Stimulated activated CD4-positive, alpha-beta T cell treated with anti-CD3 and anti-CD28 coated beads, Interleukin-4, amount 100 ng/mL, for 1 hour (primary cell): ENCODE measurements around the gene PTPRR.

Source experiments
- DNase-seq: peaks from one replicate; pipeline ENCODE4 v3.0.0-alpha.2; 2020

Gene PTPRR

DNA sequence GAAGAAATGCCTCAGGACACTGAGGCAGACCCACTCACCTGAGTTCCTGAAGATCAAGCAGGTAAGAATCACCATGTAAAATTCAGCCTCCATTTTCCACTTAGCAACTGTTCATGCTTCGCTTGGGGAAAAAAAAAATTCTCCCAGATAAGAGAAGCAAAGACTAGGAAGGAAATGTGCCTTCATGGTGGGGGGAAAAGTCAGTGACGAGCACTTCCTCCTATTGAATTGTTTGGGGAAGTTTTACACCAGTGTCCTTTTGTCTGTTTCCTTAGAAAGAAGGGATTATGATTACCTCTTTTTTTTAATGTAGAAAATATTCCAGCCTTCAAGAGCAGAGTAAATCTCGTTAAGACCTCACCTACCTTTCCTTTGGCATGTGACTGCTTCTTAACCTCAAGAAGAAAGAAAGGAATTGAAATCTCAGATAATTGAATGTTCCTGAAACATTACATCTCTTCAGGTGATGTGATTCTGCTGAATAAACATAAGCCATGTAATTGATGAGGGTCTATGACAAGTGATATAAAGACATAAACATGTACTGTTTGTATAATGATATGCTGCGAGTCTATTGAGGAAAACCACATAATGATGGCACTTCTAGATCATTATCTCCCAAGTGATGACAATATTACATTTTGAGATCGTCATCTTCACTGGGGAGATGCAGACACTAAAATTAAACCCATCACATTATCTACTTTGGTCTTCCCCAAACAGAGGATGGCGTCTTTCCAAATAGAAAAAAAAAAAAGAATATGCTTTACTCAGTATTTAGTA, 283.0 kb downstream of the PTPRR start, which contains the start of gene PTPRB:
PTPRB (minus strand) TSS at position 127 of the 783 bp plus-strand sequence; CDS start at position 93, 34 bp downstream.
- no peak for DNase-seq

DNA sequence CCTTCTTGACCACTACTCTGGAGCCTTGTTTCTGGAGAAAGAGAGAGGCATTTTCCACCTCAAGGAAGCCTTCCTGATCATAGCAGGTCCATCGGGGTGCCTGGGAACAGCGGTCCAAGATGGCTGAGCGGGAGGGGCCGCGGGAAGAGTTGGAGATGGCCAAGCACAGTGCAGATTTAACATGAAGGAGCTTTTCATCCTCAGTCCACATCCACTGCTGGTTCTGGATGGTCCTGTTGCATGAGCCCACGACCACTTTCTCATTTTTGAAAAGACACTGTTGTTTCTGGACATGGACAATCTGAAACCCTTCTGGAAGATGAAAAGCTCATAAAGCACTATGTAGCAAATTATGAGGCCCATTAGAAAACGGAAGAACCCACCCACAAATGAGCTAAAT, 284.8 kb downstream of the PTPRR start:
- no peak for DNase-seq

DNA sequence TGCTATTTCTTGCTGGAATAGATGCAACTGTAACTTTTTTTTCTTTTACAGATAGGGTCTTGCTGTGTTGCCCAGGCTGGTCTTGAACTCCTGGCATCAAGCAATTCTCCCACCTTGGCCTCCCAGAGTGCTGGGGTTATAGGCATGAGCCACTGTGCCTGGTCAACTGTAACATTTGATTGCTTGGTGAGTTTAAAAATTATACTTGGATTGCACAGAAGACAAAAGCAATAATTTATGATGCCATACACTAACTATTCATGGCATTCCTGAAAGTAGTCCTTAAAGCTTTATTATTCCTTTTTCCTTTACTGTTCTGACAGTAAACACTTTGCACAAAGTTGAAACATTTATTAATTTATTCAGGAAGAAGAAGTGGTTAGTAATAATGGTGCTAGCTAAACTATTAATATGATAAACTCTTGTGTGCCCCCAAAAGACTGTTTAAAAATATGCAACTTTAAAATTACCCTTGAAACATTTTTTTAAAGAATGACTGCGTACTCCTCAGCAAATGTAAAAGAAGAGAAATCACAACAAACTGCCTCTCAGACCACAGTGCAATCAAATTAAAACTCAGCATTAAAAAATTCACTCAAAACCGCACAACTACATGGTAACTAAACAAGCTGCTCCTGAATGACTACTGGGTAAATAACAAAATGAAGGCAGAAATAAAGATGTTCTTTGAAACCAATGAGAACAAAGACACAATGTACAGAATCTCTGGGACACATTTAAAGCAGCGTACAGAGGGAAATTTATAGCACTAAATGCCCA, 291.6 kb downstream of the PTPRR start:
- no peak for DNase-seq

DNA sequence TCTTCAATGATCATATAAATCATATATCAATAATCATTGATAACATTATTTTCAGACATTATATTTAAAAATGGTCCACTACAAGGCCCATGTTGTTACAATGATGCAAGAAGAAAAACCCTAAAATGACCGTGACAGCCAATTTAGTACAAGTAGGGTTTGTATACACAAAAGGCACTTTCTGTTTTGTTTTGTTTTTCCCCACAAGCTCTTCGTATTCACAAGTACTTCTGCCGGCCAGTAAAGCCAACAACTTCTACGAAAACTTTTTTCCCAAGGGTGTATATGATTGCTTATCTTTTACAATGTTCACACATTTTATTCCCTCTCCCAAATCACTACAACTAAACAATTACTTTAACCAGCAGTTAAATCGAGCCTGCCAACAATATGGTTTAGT, 292.9 kb downstream of the PTPRR start:
- no peak for DNase-seq

DNA sequence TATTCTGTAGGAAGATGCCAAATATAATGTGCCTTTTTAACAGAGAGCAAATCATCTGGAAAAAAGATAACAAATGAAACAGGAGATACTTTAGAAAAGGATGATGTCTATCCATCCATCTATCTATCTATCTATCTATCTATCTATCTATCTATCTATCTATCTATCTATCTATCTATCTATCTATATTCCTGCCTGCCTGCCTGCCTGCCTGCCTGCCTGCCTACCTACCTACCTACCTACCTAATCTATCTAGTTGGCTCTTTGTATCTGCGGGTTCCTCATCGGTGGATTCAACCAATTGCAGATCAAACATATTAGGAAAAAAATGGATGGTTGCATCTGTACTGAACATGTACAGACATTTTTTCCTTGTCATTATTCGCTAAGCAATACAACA, 294.4 kb downstream of the PTPRR start:
- DNase-seq: no peak

DNA sequence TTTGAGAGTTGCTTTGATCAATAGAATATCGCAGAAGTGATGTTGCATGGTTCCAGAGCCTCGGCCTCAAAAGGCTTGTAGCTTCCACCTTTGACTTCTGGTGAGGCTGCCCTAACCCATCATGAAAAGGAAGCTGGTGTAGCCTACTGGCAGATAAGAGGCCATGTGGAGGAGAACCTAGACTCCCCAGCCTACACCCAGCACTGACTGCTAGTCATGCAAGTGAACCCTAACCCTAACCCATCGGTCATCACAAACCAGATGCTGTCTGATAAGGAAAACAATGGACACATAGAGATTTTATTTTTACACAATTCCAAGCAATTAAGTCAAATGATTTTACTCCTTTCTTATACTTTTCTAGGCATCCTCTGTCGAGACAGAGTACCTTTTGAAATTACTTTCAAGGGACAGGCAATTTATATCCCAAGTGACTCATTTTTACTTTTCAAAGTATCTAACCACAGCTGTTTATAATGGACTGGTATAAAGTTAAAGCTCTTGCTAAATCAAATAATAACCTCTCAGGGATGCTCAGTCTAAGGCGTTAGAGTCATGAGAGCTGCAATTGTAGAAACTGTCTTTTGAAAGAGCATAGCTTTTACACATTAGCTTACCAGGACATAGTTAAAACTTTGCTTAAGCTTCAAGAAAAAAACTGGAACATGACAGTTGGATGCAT, 300.9 kb downstream of the PTPRR start:
- no peak for DNase-seq

DNA sequence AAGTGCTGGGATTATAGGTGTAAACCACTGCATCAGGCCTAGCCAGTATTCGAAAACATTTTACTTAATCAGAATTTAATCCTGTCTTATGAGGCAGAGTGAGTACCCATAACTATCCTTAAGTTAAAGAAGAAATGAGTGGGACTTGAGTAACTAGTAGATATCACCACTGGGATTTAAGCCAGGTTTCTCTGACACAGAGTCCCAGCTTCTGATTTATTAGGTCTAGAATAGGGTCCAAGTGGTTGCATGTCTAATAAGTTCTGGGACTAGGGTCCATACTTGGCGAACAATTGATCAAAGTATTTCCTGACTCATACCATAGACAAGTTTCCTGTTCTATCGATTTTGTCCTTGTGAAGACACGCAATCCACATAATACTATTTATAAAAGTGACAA, 302.2 kb downstream of the PTPRR start:
- DNase-seq: no peak

DNA sequence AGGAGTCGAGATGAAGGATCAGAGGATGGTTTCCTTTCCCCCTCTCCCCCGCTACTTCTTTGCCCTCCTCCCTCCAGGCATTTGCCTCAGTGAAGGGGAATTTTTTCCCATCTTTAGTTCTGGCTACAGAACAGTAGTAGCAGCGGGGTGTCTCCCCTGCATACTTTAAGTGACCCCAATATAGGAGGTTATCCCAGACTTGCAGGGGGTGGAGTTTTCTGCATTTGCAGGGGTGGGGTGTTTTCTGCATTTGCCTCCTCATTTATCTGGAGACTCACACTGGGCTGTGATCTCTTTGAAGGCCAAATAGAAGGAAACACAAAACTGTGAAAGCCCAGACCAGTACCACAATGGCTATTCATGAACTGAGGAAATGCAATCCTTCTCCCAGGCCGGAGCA, 303.1 kb downstream of the PTPRR start:
- DNase-seq: no peak

DNA sequence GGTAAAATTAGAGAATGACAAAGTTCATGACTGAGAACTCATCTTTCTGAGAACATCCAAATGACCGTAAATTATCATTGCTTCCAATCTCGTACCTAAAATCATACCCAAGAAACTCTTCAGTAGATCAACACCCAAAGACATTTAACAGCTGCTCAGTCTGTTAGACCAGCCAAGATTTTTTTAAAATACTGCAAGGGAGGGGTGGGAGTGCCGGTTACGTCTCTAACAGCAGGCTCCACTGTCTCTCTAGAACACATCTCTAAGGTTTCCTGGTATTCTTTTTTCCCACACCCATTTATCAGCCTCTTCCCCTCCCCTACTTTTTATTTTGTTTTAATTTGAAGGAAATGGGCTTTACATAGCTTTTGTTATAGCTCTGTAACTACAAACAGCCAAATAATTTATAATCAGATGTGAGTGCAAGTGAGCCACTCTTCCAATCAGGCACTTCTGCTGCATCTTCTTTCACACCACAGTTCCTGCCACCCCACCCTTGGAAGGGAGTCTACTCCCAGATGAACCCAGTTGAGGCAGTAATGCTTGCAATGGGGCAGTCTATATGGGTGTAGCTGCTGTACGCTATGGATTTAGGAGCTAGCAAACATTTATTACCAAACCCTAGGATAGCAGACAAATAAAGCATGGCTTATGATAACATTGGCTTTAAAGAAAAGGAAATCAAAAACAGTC, 305.2 kb downstream of the PTPRR start:
- no peak for DNase-seq

DNA sequence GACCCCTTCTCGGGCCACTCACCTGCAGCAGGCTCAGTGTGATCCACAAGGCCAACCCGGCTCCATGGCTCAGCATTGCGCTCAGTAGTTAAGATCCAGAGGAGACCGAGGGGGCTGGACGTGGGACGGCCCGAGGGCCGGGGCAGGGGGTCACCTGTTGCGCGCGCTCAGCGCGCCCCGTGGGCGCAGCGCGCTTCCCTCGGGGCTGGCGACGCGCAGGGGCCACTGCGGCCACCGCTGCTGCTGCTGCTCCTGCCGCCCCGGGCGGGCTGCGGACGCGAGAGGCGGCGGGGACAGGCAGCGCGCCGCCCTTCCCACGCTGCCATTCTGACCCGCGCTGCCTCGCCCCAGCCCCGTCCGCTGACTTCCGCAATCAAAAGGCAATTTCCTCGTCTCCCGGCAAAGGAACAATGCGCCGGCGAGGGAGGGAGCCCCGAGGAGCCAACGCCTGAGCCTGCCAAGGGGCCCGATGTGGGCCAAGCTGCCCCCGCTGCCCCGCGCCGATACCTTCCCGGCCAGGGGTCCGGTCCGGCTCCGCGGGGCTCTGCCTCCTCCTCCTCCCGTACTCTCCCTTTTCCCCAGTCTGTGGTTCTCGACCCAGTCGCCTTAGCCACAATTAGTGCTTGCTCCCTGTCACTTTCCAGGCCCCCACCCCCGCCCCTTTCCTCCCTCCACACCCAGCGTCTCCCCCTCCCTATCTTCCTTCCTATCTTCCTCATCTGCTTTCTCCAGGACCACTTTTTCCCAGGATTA, 310.6 kb downstream of the PTPRR start:
- no peak for DNase-seq

DNA sequence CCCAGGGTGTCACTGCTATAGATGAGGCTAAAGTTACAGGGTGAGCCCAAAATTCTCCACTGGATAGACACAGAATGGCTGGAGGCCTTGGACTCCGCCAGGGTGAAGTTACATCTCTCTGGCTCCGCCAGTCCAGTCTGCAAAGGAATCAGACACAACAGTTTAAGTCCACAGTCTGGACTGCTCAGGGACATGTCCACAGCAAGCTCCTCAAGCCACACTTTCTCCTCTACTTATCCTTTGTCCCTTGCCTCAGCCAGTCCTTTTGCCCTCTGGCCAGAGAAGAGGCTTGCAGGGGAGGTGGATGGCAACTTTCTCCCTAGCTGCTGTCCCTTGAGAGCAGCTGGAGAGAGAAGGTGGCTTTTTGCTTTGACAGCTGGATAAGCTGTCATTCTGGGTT, 311.3 kb downstream of the PTPRR start:
- no peak for DNase-seq

DNA sequence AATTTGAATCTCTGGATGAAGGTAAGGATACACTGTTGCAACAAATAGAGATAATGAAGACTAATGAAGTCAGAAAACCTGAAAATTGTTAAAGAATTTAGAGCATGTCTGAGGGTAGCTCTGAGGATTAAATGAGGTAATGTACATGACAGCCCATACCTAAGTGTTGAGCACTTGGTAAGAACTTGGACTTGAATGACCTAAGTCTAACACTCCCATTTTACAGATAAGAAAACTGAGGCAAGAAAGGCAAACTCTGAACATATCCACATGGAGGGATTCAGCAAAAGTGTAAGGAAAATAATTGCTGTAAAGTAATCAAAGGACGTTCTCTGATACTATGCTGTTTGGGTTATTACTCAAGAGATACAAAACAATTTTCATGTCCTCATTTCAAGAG, 312.4 kb downstream of the PTPRR start:
- DNase-seq: no peak

DNA sequence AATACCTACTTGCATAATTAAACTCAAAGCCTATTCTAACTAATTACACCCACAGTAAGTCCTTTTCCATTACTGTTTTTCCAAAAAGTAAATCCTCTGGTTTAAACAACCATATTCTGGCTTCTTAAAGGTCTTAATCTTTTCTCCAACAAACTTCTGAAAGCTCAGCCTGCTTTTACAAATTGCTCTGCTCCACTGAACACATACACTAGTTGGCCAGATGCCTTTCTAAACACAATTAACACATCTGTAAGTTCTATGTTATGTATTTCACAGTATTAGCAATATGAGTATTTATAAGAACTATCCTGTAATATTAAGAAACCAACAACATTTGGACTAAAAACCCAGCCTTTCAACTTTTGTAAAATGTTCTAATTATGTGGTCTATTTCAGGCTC, 313.4 kb downstream of the PTPRR start:
- no peak for DNase-seq

DNA sequence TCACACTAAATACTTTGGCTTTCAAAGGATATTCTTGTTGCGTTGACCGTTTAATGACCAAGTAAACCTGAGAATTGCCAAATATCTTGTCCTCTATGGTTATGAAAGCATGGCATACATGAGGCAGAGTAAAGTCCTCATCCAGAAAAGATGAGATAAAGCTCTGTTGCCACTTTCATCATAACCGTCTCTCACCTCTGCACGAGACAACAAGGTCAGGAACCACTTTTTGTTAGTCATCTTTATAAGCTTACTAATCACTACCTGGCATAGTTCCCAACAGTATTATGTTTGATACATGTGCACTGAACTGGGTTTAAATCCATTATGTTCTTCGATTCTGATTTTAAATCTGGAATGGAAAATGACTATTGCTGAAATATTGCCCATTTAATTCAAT, 314.6 kb downstream of the PTPRR start:
- no peak for DNase-seq

DNA sequence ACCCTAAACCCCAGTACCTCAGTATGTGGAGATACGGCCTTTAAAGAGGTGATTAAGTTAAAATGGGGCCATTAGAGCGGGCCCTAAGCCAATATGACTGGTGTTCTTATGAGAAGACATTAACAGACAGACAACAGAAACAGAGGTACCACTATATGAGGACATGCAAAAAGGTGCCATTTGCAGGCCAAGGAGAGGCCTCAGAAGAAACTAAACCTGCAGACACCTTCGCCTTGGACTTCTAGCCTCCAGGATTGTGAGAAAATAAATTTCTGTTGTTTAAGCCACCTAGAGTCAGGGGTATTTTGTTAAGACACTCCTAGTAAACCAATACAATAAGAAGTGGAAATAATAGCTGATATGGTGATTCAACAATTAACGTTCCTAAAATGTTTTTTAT, 315.9 kb downstream of the PTPRR start:
- no peak for DNase-seq

DNA sequence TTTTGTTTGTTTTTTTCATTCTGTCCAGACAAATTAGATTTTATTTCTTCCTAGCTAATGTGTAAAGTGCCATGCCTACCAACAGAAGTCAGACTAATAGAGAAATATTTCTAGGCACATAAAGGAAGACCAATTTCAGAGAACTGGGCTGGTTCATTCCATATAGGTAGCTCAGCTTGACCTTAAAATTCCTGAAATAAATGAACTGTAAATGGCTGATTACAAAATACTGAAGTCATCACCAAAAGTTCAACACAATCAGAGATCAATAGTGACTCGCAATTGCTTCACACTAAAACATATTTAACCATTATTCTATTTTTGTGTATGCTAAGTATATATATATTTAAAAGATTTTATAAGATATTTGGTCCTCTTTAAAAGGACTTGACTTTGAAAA, 317.5 kb downstream of the PTPRR start:
- no peak for DNase-seq

DNA sequence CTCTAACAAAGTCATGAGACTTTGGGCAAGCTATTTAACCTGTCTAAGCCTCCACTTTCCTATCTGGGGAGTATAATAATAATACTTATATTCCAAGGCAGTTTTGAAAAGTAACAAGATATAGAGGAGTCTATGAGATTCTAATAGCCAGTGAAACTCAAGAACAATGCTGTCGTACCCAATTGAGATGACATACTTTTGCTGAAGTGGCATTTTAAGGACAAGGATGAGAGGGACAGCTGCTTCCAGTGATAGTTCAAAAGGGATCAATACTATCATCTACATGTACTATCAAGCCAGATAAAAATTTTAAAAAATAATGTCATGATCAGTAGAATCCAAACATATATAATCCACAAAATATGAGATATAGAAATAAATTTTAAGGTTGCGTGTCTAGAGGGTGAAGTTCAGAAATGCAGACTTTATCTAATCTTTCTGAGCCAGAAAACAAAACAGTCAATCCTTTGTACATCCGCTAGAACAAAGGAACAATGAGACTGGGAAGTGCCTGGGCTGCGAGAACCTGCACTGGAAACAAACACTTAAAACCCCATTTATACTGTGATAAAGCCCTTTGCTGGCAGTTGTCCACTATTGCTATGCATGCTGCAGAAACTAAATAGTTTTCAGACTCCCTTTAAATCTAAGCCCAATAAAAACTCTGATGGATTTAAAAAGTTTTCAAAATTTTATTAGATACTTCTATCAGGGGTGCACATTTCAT, 321.9 kb downstream of the PTPRR start:
- DNase-seq: no peak

DNA sequence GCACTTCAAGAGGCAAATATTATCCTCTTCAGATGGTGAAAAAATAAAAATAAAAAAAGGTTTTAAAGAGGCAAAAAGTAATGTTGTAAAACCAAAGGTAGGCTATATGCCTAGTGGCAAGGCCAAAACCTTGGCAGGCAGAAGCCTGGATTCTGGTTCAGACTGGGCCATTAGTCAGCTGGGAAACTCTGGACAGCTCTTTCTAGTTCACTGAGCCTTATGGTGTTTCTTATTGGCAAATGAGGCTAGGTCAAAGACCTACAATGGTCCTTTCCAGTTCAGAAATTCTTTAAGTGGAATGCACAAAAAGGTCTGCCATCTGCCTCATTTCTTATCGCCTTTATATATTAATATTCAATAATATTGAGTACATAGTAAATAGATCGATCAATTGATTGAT, 327.9 kb downstream of the PTPRR start:
- no peak for DNase-seq

DNA sequence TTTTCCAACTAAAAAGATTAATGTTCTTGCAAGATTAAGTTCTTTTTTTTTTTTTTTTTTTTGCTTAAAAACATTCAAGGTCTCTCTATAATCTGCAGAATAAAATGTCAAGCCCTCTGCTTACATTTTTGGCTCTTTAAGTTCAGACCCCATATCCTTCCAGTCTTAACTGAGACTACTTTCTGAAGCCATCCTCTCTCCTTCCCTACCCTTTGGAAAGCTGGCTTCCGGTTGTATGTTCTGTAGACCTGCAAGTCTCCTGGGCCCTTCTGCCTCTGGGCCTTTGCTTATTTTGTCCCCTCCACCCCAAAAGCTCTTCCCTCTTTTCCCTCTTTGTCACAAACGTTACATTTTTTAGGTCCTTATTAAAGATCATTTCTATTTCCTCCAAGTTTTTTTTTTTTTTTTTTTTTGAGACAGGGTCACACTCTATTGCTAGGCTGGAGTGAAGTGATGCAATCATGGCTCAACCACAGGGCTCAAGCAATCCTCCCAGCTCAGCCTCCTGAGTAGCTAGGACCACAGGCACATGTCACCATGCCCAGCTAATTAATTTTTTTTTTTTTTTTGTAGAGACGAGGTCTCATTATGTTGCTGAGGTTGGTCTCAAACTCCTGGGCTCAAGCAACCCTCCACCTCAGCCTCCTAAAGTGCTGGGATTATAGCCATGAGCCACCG, 329.9 kb downstream of the PTPRR start:
- DNase-seq: no peak

DNA sequence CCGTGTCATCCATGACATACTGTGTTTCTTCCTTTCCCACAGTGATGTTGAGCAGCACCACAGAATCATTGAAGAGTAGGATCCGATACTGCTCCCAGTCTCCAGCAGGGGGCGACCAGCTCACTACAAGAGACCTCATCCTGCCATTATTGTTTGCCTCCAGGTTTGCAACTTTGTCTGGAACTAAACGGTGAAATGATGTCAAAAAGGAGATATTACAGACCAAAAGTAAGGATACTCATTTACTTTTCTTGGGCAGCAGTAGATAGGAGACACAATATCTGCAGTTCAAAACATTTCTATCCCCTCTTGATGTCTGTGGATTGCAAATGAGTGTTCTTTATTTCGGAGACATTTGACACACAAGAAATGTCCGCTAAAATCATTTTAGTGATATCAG, 330.5 kb downstream of the PTPRR start:
- peak; percentile 48 for DNase-seq
